Neural cell (in vitro differentiated cells): ENCODE measurements around the gene ARHGAP35. TPM values are rescaled to one million over a fixed set of nuclear protein-coding genes. Genes with fewer than 3 reads are reported as not detected.

ENCODE experiments used
- H2AFZ ChIP-seq: fragments of 200-600, 300-800 bp; sonication (generic), shearing (Covaris generic); 2 replicates; pipeline ENCODE4 v1.6.0; 2014; ENCODE audit warnings: low read depth, mild to moderate bottlenecking, antibody characterized with exemption, low read length, moderate library complexity
- H3F3A ChIP-seq: fragments of 200-600 bp; shearing (Covaris generic); 2 replicates; pipeline ENCODE4 v1.6.1; 2016; ENCODE audit warnings: mild to moderate bottlenecking, moderate library complexity, mixed read lengths, antibody characterized with exemption, low read length; ENCODE audit not compliant: insufficient read depth, poor library complexity, severe bottlenecking
- H3K27ac ChIP-seq: fragments of 200-600, 300-800 bp; sonication (generic), shearing (Covaris generic); 2 replicates; pipeline ENCODE4 v1.5.1; 2014; ENCODE audit warnings: mild to moderate bottlenecking, low read length, moderate library complexity
- H3K27me3 ChIP-seq: fragments of 300-800, 200-600 bp; sonication (generic), shearing (Covaris generic); 2 replicates; pipeline ENCODE4 v1.6.0; 2014; ENCODE audit warnings: mild to moderate bottlenecking, low read depth, low read length, moderate library complexity; ENCODE audit not compliant: insufficient read depth
- H3K36me3 ChIP-seq: fragments of 300-800, 200-600 bp; sonication (generic), shearing (Covaris generic); 2 replicates; pipeline ENCODE4 v1.5.1; 2014; ENCODE audit warnings: mild to moderate bottlenecking, antibody characterized with exemption, low read length, moderate library complexity; ENCODE audit not compliant: insufficient read depth
- H3K4me2 ChIP-seq: fragments of 300-800, 200-600 bp; sonication (generic), shearing (Covaris generic); 2 replicates; pipeline ENCODE4 v1.6.0; 2014; ENCODE audit warnings: mild to moderate bottlenecking, low read length
- H3K4me3 ChIP-seq: fragments of 300-800, 200-600 bp; sonication (generic), shearing (Covaris generic); 2 replicates; pipeline ENCODE4 v1.5.1; 2014; ENCODE audit warnings: mild to moderate bottlenecking, low read length, moderate library complexity
- H3K79me2 ChIP-seq: fragments of 200-600 bp; shearing (Covaris generic); replicated peaks from 2 replicates; pipeline ENCODE4 v1.6.0; 2014; ENCODE audit warnings: mild to moderate bottlenecking, low read length, moderate library complexity; ENCODE audit not compliant: insufficient read depth
- H3K9ac ChIP-seq: fragments of 300-800, 200-600 bp; sonication (generic), shearing (Covaris generic); 2 replicates; pipeline ENCODE4 v1.6.1; 2016; ENCODE audit warnings: mild to moderate bottlenecking, low read length, mixed read lengths
- H3K9me2 ChIP-seq: fragments of 200-600 bp; shearing (Covaris generic); 2 replicates; pipeline ENCODE4 v1.6.1; 2016; ENCODE audit warnings: mild to moderate bottlenecking, low read length, mixed read lengths; ENCODE audit not compliant: insufficient read depth
- H3K9me3 ChIP-seq: fragments of 200-600, 300-800 bp; sonication (generic), shearing (Covaris generic); 2 replicates; pipeline ENCODE4 v1.6.1; 2016; ENCODE audit warnings: mild to moderate bottlenecking, mixed run types, low read length, moderate library complexity, mixed read lengths
- H4K20me1 ChIP-seq: fragments of 200-600 bp; shearing (Covaris generic); 2 replicates; pipeline ENCODE4 v1.6.1; 2016; ENCODE audit warnings: mild to moderate bottlenecking, mixed run types; ENCODE audit not compliant: insufficient read depth
- EP300 ChIP-seq: fragments of 450-650 bp; conservative IDR thresholded peaks from 2 replicates; pipeline ENCODE4 v1.6.1; 2014; ENCODE audit warnings: antibody characterized with exemption, mild to moderate bottlenecking, moderate library complexity; ENCODE audit not compliant: poor library complexity, severe bottlenecking
- EZH2 ChIP-seq: fragments of 200-600, 300-800 bp; shearing (Covaris generic), sonication (generic); IDR thresholded peaks from 2 replicates; pipeline ENCODE4 v1.6.1; 2014; ENCODE audit warnings: antibody characterized with exemption, low read length, borderline replicate concordance, mild to moderate bottlenecking; ENCODE audit not compliant: insufficient read depth, poor library complexity, severe bottlenecking
- MXI1 ChIP-seq: fragments of 450-650 bp; conservative IDR thresholded peaks from 2 replicates; pipeline ENCODE4 v1.6.1; 2014; ENCODE audit warnings: antibody characterized with exemption, mild to moderate bottlenecking; ENCODE audit not compliant: poor library complexity, severe bottlenecking
- POLR2AphosphoS5 ChIP-seq: IDR thresholded peaks from 2 replicates; pipeline ENCODE4 v1.6.1; 2012
- RAD21 ChIP-seq: fragments of 450-650 bp; conservative IDR thresholded peaks from 2 replicates; pipeline ENCODE4 v1.6.1; 2014; ENCODE audit warnings: antibody characterized with exemption, mild to moderate bottlenecking, moderate library complexity
- SMC3 ChIP-seq: fragments of 450-650 bp; conservative IDR thresholded peaks from 2 replicates; pipeline ENCODE4 v1.6.1; 2014; ENCODE audit warnings: antibody characterized with exemption, mild to moderate bottlenecking, moderate library complexity; ENCODE audit not compliant: poor library complexity
- TAF1 ChIP-seq: IDR thresholded peaks from 2 replicates; pipeline ENCODE4 v1.6.1; 2012; ENCODE audit warnings: low read depth
- polyA plus RNA-seq: library from polyadenylated mRNA; depleted of rRNA; stranded (reverse); fragments of >200 nt; gene quantifications from 2 replicates; pipeline ENCODE4 v1.2.3, GENCODE V29; 2014
- TF ChIP-seq, protein P1 (sequence below): fragments of 450-650 bp; IDR thresholded peaks from 2 replicates; pipeline ENCODE4 v1.5.1; 2014; ENCODE audit warnings: antibody characterized with exemption, mild to moderate bottlenecking, moderate library complexity; ENCODE audit not compliant: poor library complexity, severe bottlenecking
- TF ChIP-seq, protein P2 (sequence below): IDR thresholded peaks from 2 replicates; pipeline ENCODE4 v1.6.1; 2012; ENCODE audit warnings: borderline replicate concordance

ARHGAP35 gene
- polyA plus RNA-seq, 1 donor from 2014 or later: 29.5 TPM

- H3K79me2 ChIP-seq: peaks cover under 1% of the 10 kb centered on the region
- no peaks in the 10 kb centered on the region for H3K27me3 ChIP-seq
- H3F3A ChIP-seq: no peaks in the 10 kb centered on the region
- TF ChIP-seq POLR2AphosphoS5: no peak
- peak; percentile 75 for TF ChIP-seq RAD21
- no peak for TF ChIP-seq EZH2
- TF ChIP-seq SMC3: peak; percentile 74
- no peak for TF ChIP-seq TAF1
- TF ChIP-seq, protein P1, sequence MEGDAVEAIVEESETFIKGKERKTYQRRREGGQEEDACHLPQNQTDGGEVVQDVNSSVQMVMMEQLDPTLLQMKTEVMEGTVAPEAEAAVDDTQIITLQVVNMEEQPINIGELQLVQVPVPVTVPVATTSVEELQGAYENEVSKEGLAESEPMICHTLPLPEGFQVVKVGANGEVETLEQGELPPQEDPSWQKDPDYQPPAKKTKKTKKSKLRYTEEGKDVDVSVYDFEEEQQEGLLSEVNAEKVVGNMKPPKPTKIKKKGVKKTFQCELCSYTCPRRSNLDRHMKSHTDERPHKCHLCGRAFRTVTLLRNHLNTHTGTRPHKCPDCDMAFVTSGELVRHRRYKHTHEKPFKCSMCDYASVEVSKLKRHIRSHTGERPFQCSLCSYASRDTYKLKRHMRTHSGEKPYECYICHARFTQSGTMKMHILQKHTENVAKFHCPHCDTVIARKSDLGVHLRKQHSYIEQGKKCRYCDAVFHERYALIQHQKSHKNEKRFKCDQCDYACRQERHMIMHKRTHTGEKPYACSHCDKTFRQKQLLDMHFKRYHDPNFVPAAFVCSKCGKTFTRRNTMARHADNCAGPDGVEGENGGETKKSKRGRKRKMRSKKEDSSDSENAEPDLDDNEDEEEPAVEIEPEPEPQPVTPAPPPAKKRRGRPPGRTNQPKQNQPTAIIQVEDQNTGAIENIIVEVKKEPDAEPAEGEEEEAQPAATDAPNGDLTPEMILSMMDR: peak; percentile 77
- no peaks in the 10 kb centered on the region for H3K36me3 ChIP-seq
- H3K27ac ChIP-seq: peak overlapping the region; percentile 3
- no peak overlapping the region for H2AFZ ChIP-seq
- H4K20me1 ChIP-seq: no peaks in the 10 kb centered on the region
- no peaks in the 10 kb centered on the region for H3K9me3 ChIP-seq
- H3K4me2 ChIP-seq: no peak overlapping the region
- H3K9me2 ChIP-seq: no peaks in the 10 kb centered on the region
- no peak overlapping the region for H3K9ac ChIP-seq
- H3K4me3 ChIP-seq: peak overlapping the region; percentile 2
Measured at GRCh38 chr19:46856062-46857022, 4.5 kb upstream of the ARHGAP35 start.

DNA sequence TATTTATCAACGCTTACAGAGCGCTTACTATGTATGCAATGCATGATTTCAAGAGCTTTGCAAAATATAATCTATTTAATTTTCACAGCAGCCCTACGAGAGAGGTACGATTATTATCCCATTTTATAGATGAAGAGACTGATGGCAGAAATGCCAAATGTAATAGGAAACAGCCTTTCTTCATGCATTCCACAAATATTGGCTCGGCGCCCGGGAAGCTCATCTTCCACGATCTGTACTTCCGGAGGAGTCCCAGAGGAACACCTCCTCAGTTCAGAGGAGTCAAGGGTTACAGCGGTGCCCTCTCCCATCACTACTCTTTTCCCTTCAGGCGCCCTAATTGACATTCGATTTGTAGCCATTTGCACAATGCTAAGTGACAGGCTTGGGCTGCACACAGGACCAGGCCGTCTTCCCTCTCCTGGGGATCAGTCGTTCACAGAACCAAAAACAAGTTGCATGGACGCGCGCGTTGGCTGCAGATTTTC lies 1.1 kb upstream of the ARHGAP35 start:
- peak overlapping the region; percentile 36 for H3K4me2 ChIP-seq
- H3K4me3 ChIP-seq: peak overlapping the region; percentile 98
- H3K9me3 ChIP-seq: no peaks in the 10 kb centered on the region
- TF ChIP-seq EP300: no peak
- H4K20me1 ChIP-seq: peaks cover 32% of the 10 kb centered on the region
- H3K27me3 ChIP-seq: no peaks in the 10 kb centered on the region
- peaks cover 5% of the 10 kb centered on the region for H3F3A ChIP-seq
- H3K27ac ChIP-seq: peak overlapping the region; percentile 93
- H3K36me3 ChIP-seq: no peaks in the 10 kb centered on the region
- H3K9me2 ChIP-seq: no peaks in the 10 kb centered on the region
- H3K9ac ChIP-seq: peak overlapping the region; percentile 36
- no peak overlapping the region for H2AFZ ChIP-seq
- peaks cover 34% of the 10 kb centered on the region for H3K79me2 ChIP-seq

DNA sequence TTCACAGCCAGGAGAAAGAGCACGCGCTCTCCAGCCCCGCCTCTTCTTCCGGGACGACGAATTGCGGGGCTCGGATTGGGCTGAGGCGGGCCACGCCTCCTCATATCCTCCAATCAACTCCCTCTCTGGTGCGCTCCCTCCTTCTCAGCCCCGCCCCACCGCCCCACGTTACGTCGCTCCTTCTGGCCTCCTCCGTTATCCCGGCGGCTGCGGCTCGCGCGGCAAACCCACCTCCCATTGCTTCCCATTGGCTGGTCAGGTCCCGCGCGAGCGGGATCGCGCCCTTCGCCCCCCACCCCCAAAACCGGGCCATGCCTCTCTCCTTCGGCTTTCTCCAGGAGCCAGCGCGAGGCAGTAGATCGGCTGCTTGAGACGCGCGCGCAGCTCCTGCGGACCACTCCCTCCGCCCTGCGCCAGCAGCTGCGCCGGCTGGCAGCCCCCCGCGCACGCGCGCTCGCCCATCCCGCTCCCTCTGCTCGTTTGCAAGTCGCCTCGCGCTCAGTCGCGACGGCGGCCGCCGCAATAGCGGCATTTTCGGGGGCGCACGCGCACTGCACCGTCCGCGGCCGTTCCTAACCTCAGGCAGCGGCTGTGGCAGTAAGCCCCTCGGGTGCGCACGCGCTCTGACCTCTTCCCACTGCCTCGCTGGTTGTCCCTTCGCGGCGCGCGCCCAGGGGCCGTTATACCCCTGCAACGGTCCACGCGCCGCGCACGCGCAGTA lies 512 bp upstream of the ARHGAP35 start:
- Histone ChIP-seq H3K79me2 (peaks cover 40% of the 10 kb centered on the region), H3K27ac (peak overlapping the region; percentile 93), H3K27me3 (no peaks in the 10 kb centered on the region), H3F3A (peaks cover 5% of the 10 kb centered on the region), H3K9ac (peak overlapping the region; percentile 97), H4K20me1 (peaks cover 38% of the 10 kb centered on the region), H3K9me2 (no peaks in the 10 kb centered on the region), H2AFZ (peak overlapping the region; percentile 66), H3K4me3 (peak overlapping the region; percentile 98), H3K4me2 (no peak overlapping the region), H3K36me3 (no peaks in the 10 kb centered on the region), H3K9me3 (no peaks in the 10 kb centered on the region)
- TF ChIP-seq, protein P1: peak; percentile 27
- TF ChIP-seq, protein P2, sequence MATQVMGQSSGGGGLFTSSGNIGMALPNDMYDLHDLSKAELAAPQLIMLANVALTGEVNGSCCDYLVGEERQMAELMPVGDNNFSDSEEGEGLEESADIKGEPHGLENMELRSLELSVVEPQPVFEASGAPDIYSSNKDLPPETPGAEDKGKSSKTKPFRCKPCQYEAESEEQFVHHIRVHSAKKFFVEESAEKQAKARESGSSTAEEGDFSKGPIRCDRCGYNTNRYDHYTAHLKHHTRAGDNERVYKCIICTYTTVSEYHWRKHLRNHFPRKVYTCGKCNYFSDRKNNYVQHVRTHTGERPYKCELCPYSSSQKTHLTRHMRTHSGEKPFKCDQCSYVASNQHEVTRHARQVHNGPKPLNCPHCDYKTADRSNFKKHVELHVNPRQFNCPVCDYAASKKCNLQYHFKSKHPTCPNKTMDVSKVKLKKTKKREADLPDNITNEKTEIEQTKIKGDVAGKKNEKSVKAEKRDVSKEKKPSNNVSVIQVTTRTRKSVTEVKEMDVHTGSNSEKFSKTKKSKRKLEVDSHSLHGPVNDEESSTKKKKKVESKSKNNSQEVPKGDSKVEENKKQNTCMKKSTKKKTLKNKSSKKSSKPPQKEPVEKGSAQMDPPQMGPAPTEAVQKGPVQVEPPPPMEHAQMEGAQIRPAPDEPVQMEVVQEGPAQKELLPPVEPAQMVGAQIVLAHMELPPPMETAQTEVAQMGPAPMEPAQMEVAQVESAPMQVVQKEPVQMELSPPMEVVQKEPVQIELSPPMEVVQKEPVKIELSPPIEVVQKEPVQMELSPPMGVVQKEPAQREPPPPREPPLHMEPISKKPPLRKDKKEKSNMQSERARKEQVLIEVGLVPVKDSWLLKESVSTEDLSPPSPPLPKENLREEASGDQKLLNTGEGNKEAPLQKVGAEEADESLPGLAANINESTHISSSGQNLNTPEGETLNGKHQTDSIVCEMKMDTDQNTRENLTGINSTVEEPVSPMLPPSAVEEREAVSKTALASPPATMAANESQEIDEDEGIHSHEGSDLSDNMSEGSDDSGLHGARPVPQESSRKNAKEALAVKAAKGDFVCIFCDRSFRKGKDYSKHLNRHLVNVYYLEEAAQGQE: peak; percentile 96
- TF ChIP-seq SMC3 (peak; percentile 49), EP300 (peak; percentile 65), MXI1 (peak; percentile 95), RAD21 (peak; percentile 43), TAF1 (peak; percentile 92), POLR2AphosphoS5 (peak; percentile 84), EZH2 (no peak)
